Epithelial cell of esophagus (primary cell): Measurements from ENCODE around the gene CXCR3.

Source experiments
- DNase-seq: peaks from one replicate; pipeline ENCODE4 v3.0.0; 2010; ENCODE audit warnings: low read depth
- H3K4me3 ChIP-seq: 2 replicates; pipeline ENCODE4 v1.5.1; 2011; ENCODE audit warnings: mild to moderate bottlenecking, low read length, control low read depth
- TF ChIP-seq, protein P1 (sequence below): IDR thresholded peaks from 2 replicates; pipeline ENCODE4 v1.5.1; 2011; ENCODE audit warnings: low read depth, mild to moderate bottlenecking, low read length, control low read depth, inconsistent platforms; ENCODE audit not compliant: insufficient read depth; ENCODE audit errors: missing control alignments

The CXCR3 gene

DNA sequence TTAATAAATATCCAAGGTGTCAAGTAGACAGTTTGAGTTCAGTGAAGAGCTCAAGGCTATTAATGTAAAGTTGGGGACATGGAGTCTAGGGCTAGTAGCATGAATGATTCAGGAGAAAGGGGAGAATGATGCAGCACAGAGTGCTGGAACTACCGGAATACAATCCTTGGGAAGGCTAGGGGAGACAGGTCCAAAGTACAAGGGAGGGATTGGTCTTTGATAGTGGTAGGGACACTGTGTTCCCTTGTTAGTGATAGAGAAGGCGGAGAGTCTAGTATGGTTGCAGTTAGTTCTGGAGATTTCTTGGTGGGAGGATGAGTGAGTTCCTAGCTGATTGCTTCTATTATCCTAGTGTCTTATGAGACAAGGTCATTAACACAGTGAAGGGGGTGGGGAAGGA lies 31.4 kb downstream of the CXCR3 start:
- TF ChIP-seq, protein P1, sequence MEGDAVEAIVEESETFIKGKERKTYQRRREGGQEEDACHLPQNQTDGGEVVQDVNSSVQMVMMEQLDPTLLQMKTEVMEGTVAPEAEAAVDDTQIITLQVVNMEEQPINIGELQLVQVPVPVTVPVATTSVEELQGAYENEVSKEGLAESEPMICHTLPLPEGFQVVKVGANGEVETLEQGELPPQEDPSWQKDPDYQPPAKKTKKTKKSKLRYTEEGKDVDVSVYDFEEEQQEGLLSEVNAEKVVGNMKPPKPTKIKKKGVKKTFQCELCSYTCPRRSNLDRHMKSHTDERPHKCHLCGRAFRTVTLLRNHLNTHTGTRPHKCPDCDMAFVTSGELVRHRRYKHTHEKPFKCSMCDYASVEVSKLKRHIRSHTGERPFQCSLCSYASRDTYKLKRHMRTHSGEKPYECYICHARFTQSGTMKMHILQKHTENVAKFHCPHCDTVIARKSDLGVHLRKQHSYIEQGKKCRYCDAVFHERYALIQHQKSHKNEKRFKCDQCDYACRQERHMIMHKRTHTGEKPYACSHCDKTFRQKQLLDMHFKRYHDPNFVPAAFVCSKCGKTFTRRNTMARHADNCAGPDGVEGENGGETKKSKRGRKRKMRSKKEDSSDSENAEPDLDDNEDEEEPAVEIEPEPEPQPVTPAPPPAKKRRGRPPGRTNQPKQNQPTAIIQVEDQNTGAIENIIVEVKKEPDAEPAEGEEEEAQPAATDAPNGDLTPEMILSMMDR, result no peak
- no peak overlapping the region for H3K4me3 ChIP-seq
- DNase-seq, result no peak

DNA sequence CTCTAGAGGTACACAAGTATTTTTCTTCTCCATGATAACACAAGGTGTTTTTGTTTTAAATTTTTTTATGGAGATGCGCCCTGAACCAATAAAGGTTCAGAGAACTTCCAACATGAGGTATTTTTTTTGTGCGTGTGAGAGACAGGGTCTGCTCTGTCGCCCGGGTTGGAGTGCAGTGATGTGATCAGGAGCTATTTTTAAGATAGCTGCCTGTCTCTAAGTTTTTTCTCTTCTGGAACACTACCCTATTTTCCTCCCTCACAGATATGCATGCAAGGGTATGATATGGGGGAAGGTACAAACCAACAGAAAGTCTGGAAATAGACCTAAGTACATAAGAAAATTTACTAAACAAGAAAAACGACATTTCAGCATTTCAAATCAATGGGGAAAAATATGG lies 37.1 kb downstream of the CXCR3 start:
- no peak for DNase-seq
- TF ChIP-seq, protein P1, result no peak
- no peak overlapping the region for H3K4me3 ChIP-seq

DNA sequence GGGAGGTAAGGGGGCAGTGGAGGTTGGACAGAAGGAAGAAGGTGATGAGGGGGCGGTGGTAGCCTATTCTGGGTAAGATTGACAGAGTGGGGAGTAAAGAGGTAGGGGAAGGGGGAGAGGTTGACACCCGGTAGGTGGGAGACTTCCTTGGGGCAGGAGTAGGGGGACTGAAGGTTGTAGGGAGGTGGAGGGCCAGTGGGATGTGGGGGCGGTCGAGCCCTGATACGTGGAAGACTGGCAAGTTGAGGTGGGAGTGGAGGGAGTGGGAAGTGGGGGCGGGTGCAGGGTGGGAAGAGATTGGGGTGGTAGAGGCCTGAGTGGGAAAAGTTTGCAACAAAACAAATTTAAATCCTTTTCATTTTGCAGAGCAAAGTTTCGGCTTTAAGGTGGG lies 38.3 kb downstream of the CXCR3 start:
- TF ChIP-seq, protein P1, result no peak
- no peak overlapping the region for H3K4me3 ChIP-seq
- DNase-seq, result no peak

DNA sequence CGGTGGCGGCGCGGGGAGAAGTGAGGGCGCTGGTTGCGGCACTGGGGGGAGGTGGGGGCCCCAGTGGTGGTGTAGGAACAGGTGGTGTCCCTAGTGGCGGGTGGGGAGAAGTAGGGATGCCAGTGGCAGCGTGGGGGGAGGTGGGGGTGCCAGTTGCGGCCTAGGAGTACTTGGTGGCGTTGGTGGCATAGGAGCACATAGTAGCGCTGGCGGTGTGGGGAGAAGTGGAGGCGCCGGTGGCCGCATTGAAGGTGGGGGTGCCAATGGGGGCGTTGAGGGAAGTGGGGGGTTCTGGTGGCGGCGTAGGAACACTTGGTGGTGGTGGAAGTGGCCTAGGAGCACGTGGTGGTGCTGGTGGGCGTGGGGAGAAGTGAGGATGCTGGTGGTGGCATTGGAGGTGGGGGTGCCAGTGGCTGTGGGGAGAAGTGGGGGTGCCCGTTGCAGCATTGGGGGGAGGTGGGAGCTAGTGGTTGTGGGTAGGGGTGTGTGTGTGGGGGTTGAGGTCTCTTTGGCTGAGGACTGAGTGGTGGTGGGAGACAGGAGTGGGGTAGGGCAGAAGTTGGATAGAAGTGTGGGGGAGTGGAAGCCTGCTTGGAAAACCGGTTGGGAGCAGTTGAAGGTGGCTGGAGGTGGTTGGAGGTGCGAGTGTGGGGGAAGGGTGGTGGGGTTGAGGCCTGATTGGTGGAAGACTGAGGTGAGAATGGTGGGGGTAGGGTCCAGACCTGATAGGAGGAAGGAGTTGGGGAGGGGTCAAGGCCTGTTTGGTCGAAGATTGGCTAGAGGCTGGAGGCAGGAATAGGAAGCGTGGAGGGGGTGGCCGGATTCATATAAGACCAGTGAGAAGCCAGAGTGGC lies 38.9 kb downstream of the CXCR3 start:
- no peak overlapping the region for H3K4me3 ChIP-seq
- TF ChIP-seq, protein P1, result no peak
- no peak for DNase-seq

DNA sequence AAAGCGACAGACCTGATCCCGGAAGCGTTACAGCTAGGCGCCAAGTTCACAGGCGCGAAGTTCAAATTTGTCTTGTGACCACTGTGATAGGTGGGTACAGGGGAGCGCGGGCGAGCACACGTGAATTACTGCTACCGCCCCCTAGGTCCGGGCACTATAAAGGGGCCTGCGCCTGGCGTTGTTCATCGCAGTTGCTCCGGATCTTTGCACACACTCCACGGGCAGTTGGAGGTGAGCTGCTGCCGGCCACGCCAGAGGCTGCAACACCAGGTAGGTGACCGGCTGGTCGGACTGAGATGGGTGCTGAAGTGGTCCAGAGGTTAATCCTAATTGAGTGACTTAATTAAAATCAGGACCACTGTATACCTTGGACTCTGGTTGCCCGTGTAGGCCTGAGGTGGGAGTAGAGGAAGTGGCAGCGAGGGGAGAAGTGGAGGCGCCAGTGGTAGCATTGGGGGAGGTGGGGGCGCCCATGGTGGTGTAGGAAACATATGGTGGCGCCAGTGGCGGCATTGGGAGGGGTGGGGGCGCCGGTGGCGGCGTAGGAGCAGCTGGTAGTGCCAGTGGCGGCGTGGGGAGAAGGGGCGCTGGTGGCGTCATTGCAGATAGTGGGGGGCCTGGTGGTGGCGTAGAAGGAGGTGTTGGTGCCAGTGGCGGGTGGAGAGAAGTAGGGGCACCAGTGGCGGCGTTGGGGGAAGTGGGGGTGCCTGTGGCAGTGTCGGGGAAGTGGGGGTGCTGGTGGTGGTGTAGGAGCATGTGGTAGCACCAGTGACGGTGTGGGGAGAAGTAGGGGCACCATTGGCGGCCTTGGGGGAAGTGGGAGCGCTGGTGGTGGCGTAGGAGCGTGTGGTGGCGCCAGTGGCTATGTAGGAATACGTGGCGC lies 39.8 kb downstream of the CXCR3 start, which contains the start of gene GCNA:
GCNA (plus strand) TSS at position 185 of the 883 bp plus-strand sequence. CDS start 2,385 bp downstream, outside the sequence.
- H3K4me3 ChIP-seq, result no peak within 1 kb of the TSS
- DNase-seq, result no peak
- TF ChIP-seq, protein P1, result no peak

DNA sequence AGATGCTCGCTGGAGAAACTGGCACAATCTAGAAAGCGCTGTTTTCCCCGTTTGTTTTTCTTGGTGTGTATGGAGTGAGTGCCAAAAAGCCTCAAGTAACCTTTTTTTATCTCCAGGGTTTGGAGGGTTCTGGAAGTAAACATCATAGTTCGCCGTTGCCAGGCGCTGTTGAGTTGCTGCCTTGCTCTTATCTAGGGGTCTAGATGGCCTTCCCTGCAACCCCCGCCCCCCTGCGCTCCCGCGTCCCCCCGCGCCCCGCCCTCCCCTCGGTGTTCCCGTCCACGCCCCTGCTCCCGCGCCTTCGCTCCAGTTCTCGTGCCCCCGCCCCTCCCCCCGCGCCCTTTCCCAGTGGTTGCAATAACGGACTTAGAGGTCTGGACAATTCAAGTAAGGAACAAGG lies 40.6 kb downstream of the CXCR3 start:
- TF ChIP-seq, protein P1, result no peak

More for the DNA sequence above, 40.6 kb downstream of the CXCR3 start:
- no peak for DNase-seq
- H3K4me3 ChIP-seq, result no peak overlapping the region
